Endothelial cell of umbilical vein (primary cell): ENCODE measurements around the gene MXD4. TPM values are rescaled to one million over a fixed set of nuclear protein-coding genes. Genes with fewer than 3 reads are reported as not detected.

Experiments used
- BruUV-seq: library from RNA; stranded (reverse); fragments of 400-500 nt; replicated peaks from 2 replicates; lab custom pipeline; 2021; lab: Mats Ljungman, UMichigan
- CTCF ChIA-PET: fragments of 300-600, 350-600 bp; sonication (Branson Sonifier 250); formaldehyde crosslinking; loops from one replicate; lab custom pipeline; 2021; ENCODE audit warnings: antibody characterized with exemption, inconsistent platforms; lab: Charles Lee
- POLR2A ChIA-PET: fragments of 300-600, 350-600 bp; sonication (Branson Sonifier 250); formaldehyde crosslinking; loops from one replicate; lab custom pipeline; 2021; ENCODE audit warnings: antibody characterized with exemption, inconsistent platforms; lab: Charles Lee
- DNase-seq: peaks from one replicate; pipeline ENCODE4 v3.0.0-alpha.2; 2011; ENCODE audit warnings: low read depth, low spot score
- FAIRE-seq: peaks from 2 replicates; lab custom pipeline; 2011; peaks lifted over from hg19 to GRCh38; lab: Jason Lieb, UNC
- H2AFZ ChIP-seq: 2 replicates; pipeline ENCODE4 v1.6.0; 2012; ENCODE audit warnings: low read depth, low read length, control low read depth, inconsistent platforms
- H3K27ac ChIP-seq: 2 replicates; pipeline ENCODE4 v1.5.1; 2011; ENCODE audit warnings: low read depth, mild to moderate bottlenecking, control low read depth, low read length, moderate library complexity; ENCODE audit not compliant: insufficient read depth
- H3K27me3 ChIP-seq, 2 experiments: 2 replicates each; pipeline versions ENCODE4 v1.6.0 to v1.6.1; 2011; ENCODE audit warnings: low read length in 2 of 2, mixed read lengths in 1 of 2; ENCODE audit not compliant: control insufficient read depth in 2 of 2, insufficient read depth in 2 of 2
- H3K36me3 ChIP-seq, 2 experiments: 2 replicates in 1 of 2; 3 replicates in 1 of 2; pipeline ENCODE4 v1.5.1; 2011; ENCODE audit warnings: low read length in 2 of 2, mild to moderate bottlenecking in 1 of 2, moderate library complexity in 1 of 2; ENCODE audit not compliant: control insufficient read depth in 2 of 2, insufficient read depth in 2 of 2; ENCODE audit errors: extremely low read depth in 1 of 2
- H3K4me1 ChIP-seq: 3 replicates; pipeline ENCODE4 v1.5.1; 2011; ENCODE audit warnings: mild to moderate bottlenecking, low read length; ENCODE audit not compliant: control insufficient read depth, insufficient read depth; ENCODE audit errors: extremely low read depth
- H3K4me2 ChIP-seq: 2 replicates; pipeline ENCODE4 v1.6.1; 2011; ENCODE audit warnings: low read length, control low read depth, mixed read lengths; ENCODE audit not compliant: insufficient read depth
- H3K4me3 ChIP-seq, 3 experiments: fragments of 200-600 bp in 1 of 3; sonication (generic), shearing (Covaris generic) in 1 of 3; replicated peaks in 1 of 3; 2 replicates each; pipeline ENCODE4 v1.5.1; 2011 to 2016; ENCODE audit warnings: control low read depth in 3 of 3, low read length in 3 of 3, mild to moderate bottlenecking in 2 of 3, inconsistent platforms in 1 of 3, low read depth in 1 of 3, moderate library complexity in 1 of 3; ENCODE audit not compliant: insufficient read depth in 1 of 3
- H3K79me2 ChIP-seq: 2 replicates; pipeline ENCODE4 v1.6.0; 2012; ENCODE audit warnings: low read length, inconsistent platforms; ENCODE audit not compliant: control insufficient read depth, insufficient read depth
- H3K9ac ChIP-seq: replicated peaks from 2 replicates; pipeline ENCODE3; 2011; ENCODE audit warnings: low read length, control low read depth; ENCODE audit not compliant: insufficient read depth; ENCODE audit errors: extremely low read depth
- H3K9me1 ChIP-seq: replicated peaks from 3 replicates; pipeline ENCODE4 v1.6.0; 2011; ENCODE audit warnings: mild to moderate bottlenecking, low read length; ENCODE audit not compliant: control insufficient read depth, insufficient read depth; ENCODE audit errors: extremely low read depth
- H3K9me3 ChIP-seq: replicated peaks from 2 replicates; pipeline ENCODE4 v1.5.1; 2012; ENCODE audit warnings: low read length, inconsistent platforms; ENCODE audit not compliant: control insufficient read depth, insufficient read depth
- H4K20me1 ChIP-seq: replicated peaks from 2 replicates; pipeline ENCODE3; 2011; ENCODE audit warnings: mild to moderate bottlenecking, low read length; ENCODE audit not compliant: control insufficient read depth, insufficient read depth; ENCODE audit errors: extremely low read depth
- EZH2 ChIP-seq: IDR thresholded peaks from 2 replicates; pipeline ENCODE4 v1.6.1; 2012; ENCODE audit warnings: borderline replicate concordance, low read depth, mild to moderate bottlenecking, moderate library complexity, low read length, inconsistent platforms; ENCODE audit not compliant: severe bottlenecking
- FOS ChIP-seq: IDR thresholded peaks from 2 replicates; pipeline ENCODE4 v1.6.1; 2011; ENCODE audit warnings: mild to moderate bottlenecking, low read length, moderate library complexity, borderline replicate concordance; ENCODE audit not compliant: insufficient read depth
- GATA2 ChIP-seq: IDR thresholded peaks from 2 replicates; pipeline ENCODE4 v1.7.0; 2011; ENCODE audit warnings: low read depth, mild to moderate bottlenecking, moderate library complexity, mixed read lengths, low read length; ENCODE audit not compliant: insufficient read length, insufficient read depth
- JUN ChIP-seq: IDR thresholded peaks from 2 replicates; pipeline ENCODE4 v1.6.1; 2011; ENCODE audit warnings: borderline replicate concordance, low read depth; ENCODE audit not compliant: insufficient read length, insufficient read depth
- MYC ChIP-seq: IDR thresholded peaks from one replicate; pipeline ENCODE4 v1.6.1; 2011; ENCODE audit warnings: mild to moderate bottlenecking, low read depth, low read length
- POLR2A ChIP-seq: IDR thresholded peaks from 2 replicates; pipeline ENCODE4 v1.6.1; 2012; ENCODE audit warnings: low read depth, mild to moderate bottlenecking, control low read depth, low read length
- POLR2AphosphoS5 ChIP-seq: IDR thresholded peaks from 2 replicates; pipeline ENCODE4 v1.6.1; 2012; ENCODE audit warnings: low read depth, mild to moderate bottlenecking, control low read depth, low read length, moderate library complexity; ENCODE audit not compliant: insufficient read depth
- dilution Hi-C: fragments of 300-500 bp; cut with MboI; formaldehyde crosslinking; loops from one replicate; pipeline ENCODE4 v1.15.0; 2019; ENCODE audit warnings: low sequenced_read_pairs; ENCODE audit not compliant: extremely low pct_ligation_motif_present
- intact Hi-C: fragments of 100-400 bp; cut with micrococcal nuclease; formaldehyde crosslinking; loops from one replicate; pipeline ENCODE4 v1.10.0; 2022
- polyA plus RNA-seq, 4 experiments: library from polyadenylated mRNA; depleted of rRNA in 3 of 4; stranded (reverse) in 3 of 4; unstranded in 1 of 4; fragments of >200 nt; gene quantifications; 2 replicates each; pipeline versions ENCODE4 v1.2.1 to v1.2.3, GENCODE V29; 2011 to 2012; ENCODE audit warnings: missing spikeins in 1 of 4
- total RNA-seq: library from RNA; stranded (reverse); gene quantifications from 2 replicates; pipeline ENCODE4 v1.2.3, GENCODE V29; 2021
- TF ChIP-seq, protein P1 (sequence below), 2 donors: IDR thresholded peaks; 1 replicate in 1 of 2; 2 replicates in 1 of 2; pipeline ENCODE4 v1.5.1; 2011; ENCODE audit warnings: low read length in 2 of 2, mild to moderate bottlenecking in 2 of 2, moderate library complexity in 2 of 2, control low read depth in 1 of 2, inconsistent platforms in 1 of 2, low read depth in 1 of 2; ENCODE audit not compliant: insufficient read depth in 1 of 2; ENCODE audit errors: extremely low read depth in 1 of 2
- TF ChIP-seq, protein P2 (sequence below): IDR thresholded peaks from 2 replicates; pipeline ENCODE4 v1.6.1; 2011; ENCODE audit not compliant: insufficient read depth, insufficient read length

The MXD4 gene
- total and polyA plus RNA-seq, 2 donors (not counting 3 experiments of a cell fraction or from before 2014, with no cell fraction given) = 62.7 to 74.1 TPM

GRCh38 chr4:2301225-2301642 is 39.3 kb upstream of the MXD4 start:
- H3K4me1 ChIP-seq = no peaks in the 10 kb centered on the region
- ChIA-PET CTCF (no interaction called here), POLR2A (no interaction called here)
- FAIRE-seq (no peak), DNase-seq (no peak)
- H3K27ac ChIP-seq = no peak overlapping the region
- H3K79me2 ChIP-seq = no peaks in the 10 kb centered on the region
- no TSS peak for BruUV-seq
- intact Hi-C loops (no loop called here), dilution Hi-C loops (no loop called here)
- TF ChIP-seq, protein P1, sequence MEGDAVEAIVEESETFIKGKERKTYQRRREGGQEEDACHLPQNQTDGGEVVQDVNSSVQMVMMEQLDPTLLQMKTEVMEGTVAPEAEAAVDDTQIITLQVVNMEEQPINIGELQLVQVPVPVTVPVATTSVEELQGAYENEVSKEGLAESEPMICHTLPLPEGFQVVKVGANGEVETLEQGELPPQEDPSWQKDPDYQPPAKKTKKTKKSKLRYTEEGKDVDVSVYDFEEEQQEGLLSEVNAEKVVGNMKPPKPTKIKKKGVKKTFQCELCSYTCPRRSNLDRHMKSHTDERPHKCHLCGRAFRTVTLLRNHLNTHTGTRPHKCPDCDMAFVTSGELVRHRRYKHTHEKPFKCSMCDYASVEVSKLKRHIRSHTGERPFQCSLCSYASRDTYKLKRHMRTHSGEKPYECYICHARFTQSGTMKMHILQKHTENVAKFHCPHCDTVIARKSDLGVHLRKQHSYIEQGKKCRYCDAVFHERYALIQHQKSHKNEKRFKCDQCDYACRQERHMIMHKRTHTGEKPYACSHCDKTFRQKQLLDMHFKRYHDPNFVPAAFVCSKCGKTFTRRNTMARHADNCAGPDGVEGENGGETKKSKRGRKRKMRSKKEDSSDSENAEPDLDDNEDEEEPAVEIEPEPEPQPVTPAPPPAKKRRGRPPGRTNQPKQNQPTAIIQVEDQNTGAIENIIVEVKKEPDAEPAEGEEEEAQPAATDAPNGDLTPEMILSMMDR (IDR thresholded peaks at IDR 0.05; ENCODE audit: extremely low read depth in 1 of 2, insufficient read depth in 1 of 2, low read depth in 1 of 2, low read length in 2 of 2) = no peak
- TF ChIP-seq MYC (no peak), JUN (no peak), FOS (no peak), GATA2 (no peak), POLR2AphosphoS5 (no peak), EZH2 (no peak), POLR2A (no peak)
- TF ChIP-seq, protein P2, sequence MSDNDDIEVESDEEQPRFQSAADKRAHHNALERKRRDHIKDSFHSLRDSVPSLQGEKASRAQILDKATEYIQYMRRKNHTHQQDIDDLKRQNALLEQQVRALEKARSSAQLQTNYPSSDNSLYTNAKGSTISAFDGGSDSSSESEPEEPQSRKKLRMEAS = no peak
- H3K4me3 ChIP-seq = no peak overlapping the region
- no peak overlapping the region for H3K9ac ChIP-seq
- H2AFZ ChIP-seq = no peak overlapping the region
- H3K4me2 ChIP-seq = no peak overlapping the region
- no peaks in the 10 kb centered on the region for H3K27me3 ChIP-seq
- no peaks in the 10 kb centered on the region for H3K36me3 ChIP-seq
- no peaks in the 10 kb centered on the region for H3K9me1 ChIP-seq
- H3K9me3 ChIP-seq = no peaks in the 10 kb centered on the region
- H4K20me1 ChIP-seq = no peaks in the 10 kb centered on the region
